HG02588 (cell line): ENCODE results near the gene CC2D2B.
"Not testable (repeated sequence)": the region's sequence is repeated elsewhere in the genome, so short reads cannot be mapped to it uniquely, and the experiment has no call there.

Source experiments
- ATAC-seq: cut with Tn5 transposase; IDR thresholded peaks from one replicate; pipeline ENCODE4 v1.9.1; 2021; ENCODE audit warnings: mild to moderate bottlenecking, moderate library complexity; ENCODE audit not compliant: unreplicated experiment

Gene CC2D2B, protein sequence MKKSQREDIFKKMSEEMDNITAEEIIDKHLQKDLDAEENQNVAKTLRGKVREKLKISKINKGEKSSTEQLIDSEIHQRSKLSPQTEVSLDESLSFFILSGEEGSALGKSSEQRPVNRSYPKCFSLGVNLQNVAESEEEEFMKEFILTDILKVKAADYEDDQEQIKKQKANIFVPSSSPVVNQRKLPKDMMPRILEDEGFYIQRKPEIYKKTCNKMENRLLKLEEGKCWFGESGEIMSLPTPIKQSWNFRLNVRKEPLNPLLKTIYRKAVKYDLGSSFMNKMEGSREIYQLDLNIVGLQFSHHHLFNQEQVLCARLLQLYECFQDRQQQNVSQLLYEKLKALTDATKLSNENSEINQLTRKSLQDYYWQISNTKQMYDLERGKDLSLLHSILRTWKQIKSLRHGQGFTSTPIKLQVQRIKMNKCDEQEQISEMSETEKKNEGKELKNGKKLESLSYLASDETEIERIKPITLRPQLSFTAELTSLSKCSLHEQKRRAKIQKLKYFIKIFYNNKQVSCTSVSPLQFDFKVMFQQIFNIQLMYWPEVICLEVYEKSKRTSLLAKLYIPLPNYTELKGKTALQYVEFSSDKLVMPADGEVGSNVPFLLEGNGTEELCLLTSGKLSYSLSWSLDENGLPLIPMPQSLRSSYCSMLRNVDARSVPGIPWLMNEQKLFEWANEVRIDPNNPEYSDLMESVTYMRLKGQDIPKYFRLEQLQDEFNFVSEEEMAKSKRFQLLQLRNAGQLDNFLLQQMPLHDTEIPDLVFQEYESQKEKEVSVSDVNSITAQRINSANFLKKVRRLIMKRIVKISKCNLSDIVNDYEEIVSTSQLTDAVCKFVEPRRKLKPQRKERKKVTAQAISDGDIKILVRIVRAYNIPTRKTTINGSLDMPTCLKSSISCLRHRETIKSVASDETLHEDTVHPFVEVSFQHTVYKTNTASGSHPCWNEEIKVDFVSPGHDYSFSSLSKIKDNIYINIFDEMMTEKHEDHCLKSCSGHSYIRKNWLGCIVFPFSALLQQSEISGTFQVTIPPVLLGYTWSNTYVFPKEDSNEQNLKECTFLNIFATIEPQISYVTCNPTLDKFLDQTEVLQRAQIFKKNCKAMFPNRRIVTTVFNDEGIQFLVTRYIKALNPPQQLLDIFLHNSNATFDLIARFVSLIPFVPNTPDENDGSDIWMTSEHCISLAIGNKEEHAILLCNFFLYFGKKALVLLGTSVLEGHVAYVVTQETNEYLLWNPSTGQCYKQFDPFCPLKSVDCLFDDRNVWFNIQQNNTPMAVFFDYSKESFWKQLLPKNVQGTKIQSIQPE (N-terminal part only)

DNA sequence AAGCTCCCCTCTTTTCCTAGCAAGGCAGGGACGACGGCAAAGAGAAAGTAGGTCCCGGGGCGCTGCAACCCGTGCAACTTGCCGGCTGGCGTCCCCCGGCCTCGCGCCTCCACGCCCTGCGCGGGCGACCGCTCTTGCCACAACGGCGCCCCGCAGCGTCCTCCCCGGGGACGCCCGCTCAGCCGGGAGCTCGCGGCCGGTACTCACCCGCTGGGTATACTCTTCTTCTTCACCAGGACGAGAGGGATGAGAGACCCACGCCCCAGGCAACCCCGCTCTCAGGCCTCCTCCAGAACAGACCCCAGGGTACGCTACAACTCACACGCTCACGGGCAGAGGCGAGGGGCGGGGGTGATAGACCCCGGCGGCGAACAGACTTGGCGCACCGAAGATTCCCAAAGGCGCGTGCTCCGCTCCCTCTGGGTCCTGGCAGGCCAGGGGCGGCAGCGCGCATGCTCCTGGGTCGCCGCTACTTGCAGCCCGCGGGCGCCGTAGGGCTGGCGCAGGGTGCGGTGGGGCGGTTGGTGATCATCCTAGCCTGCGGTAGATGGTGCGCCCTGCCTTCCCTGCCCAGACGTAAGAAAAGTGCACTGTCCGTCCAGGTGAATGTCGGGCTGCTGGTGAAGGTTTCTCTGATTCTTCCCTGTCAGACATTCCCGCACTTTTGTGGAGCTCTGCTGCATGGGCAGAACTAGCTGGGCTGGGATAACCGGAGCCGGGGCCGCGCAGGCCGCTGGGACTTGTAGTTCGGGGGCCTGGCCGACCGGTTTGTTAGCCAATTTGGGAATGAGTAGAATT lies at the start of gene CC2D2B:
TSS of gene CC2D2B (plus strand) at position 520 of the 798 bp plus-strand sequence. CDS start 3,349 bp downstream, outside the sequence.
- peak; percentile 93 for ATAC-seq

DNA sequence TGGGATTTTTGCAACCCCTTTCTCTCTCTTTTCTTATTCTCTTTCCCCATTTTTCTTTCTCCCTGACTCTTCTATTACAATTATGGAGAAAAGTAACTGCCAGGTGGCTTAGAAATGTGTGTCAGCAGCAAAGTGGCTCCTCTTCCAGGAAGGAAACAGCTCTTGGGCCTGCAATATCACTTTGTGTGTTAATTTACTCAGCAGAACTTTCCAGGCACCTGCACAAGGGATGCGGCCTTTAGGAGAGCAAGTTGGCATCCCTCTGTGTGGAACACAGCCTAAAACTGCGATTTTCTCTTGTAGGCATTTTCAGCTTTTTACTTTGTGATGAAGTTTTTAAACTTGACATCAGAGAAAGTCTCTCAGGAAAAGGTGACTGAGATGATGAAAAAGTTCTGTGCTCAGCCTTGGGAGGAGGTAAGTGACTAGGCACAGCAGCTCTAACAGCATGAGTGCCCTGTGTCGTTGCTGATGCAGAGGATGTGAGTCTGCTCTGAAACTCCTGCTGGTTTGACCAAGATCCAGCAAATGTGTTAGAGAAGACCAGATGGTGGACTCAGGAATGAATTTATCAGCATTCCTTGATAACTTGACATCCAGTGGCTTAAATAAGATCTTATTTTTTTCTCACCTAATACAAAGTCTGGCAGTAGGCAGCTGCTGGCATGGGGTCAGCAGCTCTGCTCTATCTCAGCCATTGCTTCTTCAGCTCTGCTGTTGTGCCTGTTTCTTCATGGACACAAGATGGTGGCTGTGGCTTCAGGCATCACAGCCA lies 47.4 kb upstream of the CC2D2B start:
- ATAC-seq, result no peak

DNA sequence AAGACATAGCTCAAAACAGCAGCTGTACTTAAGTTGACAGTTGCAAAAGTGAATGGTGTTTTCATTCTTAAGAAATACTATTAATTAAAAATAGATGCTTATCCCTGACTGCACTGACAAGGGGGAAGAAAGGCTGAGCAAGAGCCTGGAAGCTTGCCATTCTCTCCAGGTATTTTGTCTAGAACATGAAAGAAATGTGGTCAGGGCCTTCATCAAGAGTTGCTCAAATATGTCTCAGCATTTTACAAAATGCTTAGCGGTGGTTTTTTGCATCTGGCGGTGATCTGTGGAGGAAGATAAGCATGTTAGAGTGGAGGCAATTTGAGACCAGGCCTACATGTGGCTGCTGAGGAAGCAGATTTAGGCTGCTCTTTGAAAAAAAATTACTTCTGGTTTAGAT lies 46.4 kb upstream of the CC2D2B start:
- ATAC-seq, result no peak

DNA sequence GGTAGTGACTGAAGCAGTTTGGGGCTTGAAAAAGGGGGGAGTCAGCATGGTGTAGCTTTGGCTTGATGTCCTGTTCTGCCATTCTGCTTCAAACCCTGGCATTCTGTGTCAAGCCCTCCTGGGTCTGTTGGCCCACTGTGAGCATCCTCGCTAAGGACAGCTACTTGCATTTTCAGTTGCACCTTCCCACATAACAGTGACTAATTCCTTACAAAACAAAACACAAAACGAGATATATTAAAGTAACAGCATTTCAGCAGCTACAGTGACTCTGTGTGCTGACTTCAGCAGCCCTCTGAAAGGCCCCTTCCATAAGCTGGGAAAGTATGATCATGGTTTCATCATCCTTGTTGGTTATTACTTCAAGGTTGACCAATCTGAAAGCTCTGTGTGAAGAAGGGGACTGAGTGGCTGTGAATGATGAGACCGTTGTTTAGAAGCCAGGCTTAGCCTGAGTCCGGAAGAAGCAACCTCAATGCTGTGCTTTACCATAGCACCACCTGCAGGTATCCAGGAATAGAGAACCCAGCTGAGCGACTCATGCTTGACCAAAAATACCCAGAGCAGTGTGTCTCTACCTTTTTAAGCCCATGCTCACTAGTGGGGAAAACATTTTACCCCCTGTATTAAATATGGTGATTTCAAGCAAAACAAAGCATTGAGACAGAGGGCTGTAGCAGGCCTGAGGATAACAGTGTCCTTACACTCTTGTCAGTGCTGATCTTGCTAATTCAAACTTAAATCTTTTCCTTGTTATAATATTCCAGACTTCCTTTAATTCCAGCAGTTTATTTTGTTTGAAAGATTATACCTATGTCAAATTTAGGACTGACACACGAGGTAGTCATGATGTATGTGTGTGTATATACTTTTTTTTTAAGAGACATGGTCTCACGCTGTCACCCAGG lies 42.6 kb upstream of the CC2D2B start:
- peak; percentile 92 for ATAC-seq

DNA sequence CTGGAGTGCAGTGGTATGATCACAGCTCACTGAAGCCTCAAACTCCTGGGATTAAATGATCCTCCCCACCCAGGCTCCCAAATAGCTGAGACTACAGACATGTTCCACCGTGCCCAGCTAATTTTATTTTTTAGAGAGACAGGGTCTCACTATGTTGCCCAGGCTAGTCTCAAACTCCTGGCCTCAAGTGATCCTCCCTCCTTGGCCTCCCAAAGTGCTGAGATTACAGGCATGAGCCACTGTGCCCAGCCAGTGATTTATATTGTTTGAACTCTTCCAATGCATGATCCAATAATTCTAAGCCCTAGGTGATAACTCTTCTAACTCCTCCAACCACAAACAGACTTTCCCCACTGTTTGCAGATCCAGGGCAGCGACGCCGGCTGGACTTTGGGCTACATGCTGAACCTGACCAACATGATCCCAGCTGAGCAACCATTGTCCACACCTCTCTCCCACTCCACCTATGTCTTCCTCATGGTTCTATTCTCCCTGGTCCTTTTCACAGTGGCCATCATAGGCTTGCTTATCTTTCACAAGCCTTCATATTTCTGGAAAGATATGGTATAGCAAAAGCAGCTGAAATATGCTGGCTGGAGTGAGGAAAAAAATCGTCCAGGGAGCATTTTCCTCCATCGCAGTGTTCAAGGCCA lies 41.8 kb upstream of the CC2D2B start:
- ATAC-seq, result no peak

DNA sequence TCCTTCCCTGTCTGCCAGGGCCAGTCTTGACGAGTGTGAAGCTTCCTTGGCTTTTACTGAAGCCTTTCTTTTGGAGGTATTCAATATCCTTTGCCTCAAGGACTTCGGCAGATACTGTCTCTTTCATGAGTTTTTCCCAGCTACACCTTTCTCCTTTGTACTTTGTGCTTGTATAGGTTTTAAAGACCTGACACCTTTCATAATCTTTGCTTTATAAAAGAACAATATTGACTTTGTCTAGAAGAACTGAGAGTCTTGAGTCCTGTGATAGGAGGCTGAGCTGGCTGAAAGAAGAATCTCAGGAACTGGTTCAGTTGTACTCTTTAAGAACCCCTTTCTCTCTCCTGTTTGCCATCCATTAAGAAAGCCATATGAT lies 41.3 kb upstream of the CC2D2B start:
- ATAC-seq, result no peak

DNA sequence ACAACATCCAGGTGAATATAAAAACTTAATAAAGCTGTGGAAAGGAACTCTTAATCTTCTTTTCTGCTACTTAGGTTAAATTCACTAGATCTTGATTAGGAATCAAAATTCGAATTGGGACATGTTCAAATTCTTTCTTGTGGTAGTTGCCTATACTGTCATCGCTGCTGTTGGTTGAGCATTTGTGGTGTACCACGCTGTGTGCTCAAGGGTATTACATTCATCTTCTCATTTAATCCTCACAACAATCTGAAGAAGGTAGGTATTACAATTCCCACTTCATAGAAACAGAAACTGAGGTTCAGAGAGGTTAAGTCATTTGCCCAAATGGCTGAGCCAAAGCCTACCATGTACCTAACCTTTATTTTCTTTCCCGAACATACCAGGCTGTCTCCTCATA lies 39.9 kb upstream of the CC2D2B start:
- ATAC-seq, result no peak

DNA sequence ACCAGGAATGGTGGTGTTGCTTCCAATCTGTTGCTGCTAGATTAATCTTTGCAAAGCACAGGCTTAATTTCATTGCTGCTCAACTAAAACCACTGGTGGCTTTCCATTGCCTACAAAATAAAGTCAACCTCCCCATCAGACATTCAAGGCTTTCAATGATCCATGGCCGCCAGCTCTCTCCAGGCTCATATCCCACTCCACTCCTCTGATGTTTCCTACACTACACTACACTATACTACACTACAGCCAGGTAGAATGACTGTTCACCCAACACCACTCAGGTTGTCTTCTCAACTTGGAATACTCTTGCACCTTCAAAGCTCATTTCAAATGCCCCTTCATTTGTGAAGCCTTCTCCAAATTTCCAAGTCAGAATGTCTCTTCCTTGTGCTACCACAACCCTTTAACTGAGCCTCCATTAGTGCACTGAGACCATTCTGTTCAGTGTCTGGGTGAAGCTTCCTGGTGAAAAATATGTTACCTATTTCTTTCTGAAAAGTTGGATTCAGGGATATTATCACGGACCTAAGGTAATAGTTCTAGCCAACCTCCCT lies 35.5 kb upstream of the CC2D2B start:
- ATAC-seq, result no peak

DNA sequence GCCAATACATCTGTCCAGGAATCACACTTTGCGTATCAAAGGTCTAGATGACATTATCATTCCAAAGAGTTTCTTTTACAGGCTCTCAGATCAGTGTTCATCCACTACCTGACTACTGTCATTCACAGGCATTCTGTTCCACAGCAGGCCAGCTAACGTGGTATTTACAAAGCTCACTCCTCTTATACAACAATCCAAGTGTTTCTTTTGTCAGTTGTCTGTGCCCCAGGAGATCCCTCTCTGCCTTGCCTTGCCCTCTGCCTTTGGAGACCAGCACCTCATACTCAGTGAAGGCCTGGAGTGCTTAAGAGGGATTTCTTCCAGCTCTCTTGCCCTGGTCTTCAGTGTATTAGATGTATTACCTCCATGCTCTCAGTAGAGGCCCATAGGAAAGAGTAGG lies 34.6 kb upstream of the CC2D2B start:
- ATAC-seq, result no peak

DNA sequence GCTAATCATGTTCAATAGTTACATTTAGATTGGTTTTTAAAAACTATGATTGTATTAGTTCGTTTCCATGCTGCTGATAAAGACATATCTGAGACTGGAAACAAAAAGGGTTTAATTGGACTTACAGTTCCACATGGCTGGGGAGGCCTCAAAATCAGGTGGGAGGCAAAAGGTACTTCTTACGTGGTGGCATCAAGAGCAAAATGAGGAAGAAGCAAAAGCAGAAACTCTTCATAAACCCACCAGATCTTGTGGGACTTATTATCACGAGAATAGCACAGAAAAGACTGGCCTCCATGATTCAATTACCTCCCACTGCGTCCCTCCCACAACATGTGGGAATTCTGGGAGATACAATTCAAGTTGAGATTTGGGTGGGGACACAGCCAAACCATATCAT lies 34.1 kb upstream of the CC2D2B start:
- no peak for ATAC-seq

DNA sequence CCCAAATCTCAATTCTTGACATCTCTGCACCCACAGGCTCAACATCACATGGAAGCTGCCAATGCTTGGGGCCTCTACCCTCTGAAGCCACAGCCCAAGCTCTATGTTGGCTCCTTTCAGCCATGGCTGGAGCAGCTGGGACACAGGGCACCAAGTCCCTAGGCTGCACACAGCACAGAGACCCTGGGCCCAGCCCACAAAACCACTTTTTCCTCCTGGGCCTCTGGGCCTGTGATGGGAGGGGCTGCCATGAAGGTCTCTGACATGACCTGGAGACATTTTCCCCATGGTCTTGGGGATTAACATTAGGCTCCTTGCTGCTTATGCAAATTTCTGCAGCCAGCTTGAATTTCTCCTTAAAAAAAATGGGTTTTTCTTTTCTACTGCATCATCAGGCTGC lies 33.0 kb upstream of the CC2D2B start:
- not testable (repeated sequence) for ATAC-seq

DNA sequence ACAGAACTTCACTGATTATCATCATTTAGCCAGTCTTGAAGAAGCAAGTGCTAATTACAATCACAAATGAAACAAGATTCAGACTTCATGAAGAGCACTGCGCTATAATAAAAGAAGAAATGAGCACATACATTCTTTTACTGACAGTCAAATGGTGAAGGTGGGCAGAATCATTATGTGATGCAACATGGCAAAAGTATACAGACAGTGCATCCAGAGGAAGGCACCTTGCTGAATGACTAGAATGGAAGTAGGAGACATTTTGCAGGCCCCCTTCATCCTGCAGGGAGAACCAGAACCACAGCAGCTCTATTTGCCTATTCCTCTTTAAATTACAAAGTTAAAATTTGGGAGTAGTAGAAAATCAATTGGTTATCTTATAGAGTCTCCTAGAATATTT lies 31.0 kb upstream of the CC2D2B start:
- ATAC-seq, result no peak

DNA sequence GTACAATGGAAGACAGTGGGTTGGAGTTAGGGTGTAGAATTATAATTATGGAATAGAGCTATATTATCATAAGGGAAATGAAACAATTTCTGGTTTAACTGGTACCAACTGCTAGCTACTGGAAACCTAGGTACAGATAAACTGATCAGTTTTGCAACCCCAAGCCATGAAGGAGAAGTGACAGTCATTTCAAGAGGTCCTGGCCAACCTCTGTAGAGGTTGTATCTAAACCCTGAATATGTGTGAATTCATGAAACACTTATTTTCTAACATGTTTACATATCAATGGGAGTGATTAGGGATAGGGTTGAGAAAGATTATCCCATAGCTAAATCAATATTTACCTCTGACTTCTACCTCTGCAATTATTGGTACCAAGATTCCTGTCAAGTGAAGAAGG lies 29.9 kb upstream of the CC2D2B start:
- no peak for ATAC-seq

DNA sequence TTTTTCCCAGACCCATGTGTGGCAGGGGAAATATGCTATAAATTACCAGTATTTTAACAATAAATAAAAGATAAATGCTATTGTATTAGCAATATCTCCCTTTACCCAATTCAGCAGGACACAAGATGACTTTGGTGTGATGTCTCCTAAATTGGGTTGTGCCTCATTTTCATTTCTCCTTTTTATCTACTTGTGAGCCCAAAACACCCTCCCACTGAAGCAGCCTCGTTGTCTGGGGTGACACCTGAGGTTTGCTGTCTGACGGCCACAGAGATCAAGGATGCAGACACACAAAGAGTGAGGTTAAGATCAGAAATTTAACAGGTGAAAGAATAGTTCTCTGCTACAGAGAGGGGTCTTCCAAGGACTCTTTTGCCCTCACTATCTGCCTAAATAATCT lies 27.1 kb upstream of the CC2D2B start:
- ATAC-seq, result peak; percentile 45

DNA sequence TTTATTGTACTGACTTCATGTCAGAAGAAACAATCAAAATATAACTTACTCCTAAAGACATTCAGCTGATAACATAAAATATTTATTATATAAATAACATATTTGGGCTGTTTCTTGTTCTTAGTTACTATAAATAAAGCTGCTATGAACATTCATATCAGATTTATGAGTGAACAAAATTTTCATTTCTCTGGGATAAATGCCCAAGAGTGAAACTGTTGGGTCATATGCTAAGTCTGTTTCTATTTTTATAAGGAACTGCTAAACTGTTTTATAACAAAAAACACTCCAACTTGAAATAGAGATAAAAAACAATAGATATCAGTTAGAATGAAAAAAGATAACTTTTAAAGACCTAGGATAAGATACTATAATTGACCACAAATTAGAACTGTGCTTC lies 26.5 kb upstream of the CC2D2B start:
- no peak for ATAC-seq

DNA sequence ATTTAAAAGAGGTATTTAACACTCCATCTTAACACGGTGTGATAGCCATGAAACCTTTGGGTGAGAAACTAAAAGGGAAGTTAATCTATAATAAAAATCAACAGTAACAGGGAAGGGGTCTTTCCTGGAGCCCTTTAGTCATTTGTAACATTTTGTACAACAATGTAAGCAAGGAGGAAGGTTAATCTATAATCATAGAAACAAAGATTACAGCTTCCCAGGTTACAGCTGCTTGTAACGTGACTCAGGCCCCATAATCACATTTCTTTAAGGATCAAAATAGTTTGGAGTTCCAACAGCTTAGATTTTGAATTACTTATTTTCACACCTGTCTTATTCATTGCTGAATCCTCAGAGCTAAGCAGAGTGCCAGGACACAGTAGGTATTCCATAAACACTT lies 17.9 kb upstream of the CC2D2B start:
- no peak for ATAC-seq

DNA sequence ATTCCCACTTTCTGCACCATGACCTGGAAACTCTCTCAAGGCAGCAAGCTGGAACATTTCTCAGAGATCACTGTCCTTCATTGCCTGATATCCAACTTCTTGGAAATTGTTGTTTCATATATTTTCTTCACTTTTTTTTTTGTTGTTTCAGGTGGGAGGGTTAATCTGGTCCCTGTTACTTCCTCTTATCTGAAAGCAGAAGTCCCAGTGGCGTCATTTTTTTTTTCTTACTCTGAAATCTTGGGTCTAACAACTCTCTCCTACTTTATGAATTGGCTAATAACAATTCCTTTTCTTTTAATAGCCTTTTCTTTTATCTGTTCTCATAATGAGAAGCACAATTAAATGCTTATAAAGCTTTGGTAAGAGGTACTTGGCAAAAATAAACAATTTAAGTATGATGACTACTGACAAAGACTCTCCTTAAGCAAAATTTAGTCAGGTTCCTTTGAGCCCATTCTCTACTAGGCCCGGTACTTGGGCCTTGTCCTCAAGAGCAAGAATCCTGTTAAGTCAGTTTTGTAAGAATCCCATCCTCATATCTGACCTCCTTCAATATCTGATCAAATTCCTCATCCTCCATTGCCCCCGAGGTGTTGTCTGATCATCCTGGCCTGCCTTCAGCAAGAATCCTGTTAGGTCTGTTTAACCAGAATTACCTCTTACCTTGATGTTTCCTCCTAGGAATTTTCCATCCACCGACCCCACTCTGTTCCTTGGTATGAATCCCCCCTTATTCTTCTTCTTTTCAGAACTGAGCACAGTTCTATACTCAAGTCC lies 11.5 kb upstream of the CC2D2B start:
- no peak for ATAC-seq
